ENCODE results near the gene TMEM120A.

TMEM120A gene

GRCh38 chr7:76002139-76002538 lies 7.7 kb upstream of the TMEM120A start:
- TF ChIP-seq SIN3A (IDR thresholded peaks at IDR 0.05; ENCODE audit: borderline replicate concordance, insufficient read depth, low read length), result no peak
- TF ChIP-seq POLR2AphosphoS5 (IDR thresholded peaks at IDR 0.05; ENCODE audit: low read depth, low read length), result no peak
- TF ChIP-seq TAF1 (IDR thresholded peaks at IDR 0.05; ENCODE audit: borderline replicate concordance, insufficient read depth, low read length), result no peak
- TF ChIP-seq REST (IDR thresholded peaks at IDR 0.05; ENCODE audit: insufficient read depth in 1 of 2, low read depth in 2 of 2, low read length in 2 of 2), result no peak
- no peak for TF ChIP-seq FOXP2 (optimal IDR thresholded peaks at IDR 0.05; ENCODE audit: borderline replicate concordance, extremely low read depth, extremely low read length, insufficient read depth)

- no peak for TF ChIP-seq POLR2AphosphoS5 (IDR thresholded peaks at IDR 0.05; ENCODE audit: low read depth, low read length)
- TF ChIP-seq FOXP2 (optimal IDR thresholded peaks at IDR 0.05; ENCODE audit: borderline replicate concordance, extremely low read depth, extremely low read length, insufficient read depth), result no peak
- no peak for TF ChIP-seq REST (IDR thresholded peaks at IDR 0.05; ENCODE audit: insufficient read depth in 1 of 2, low read depth in 2 of 2, low read length in 2 of 2)
- no peak for TF ChIP-seq SIN3A (IDR thresholded peaks at IDR 0.05; ENCODE audit: borderline replicate concordance, insufficient read depth, low read length)
Measured at GRCh38 chr7:76000566-76000965, 6.2 kb upstream of the TMEM120A start.

- TF ChIP-seq SIN3A (IDR thresholded peaks at IDR 0.05; ENCODE audit: borderline replicate concordance, insufficient read depth, low read length), result no peak
- no peak for TF ChIP-seq FOXP2 (optimal IDR thresholded peaks at IDR 0.05; ENCODE audit: borderline replicate concordance, extremely low read depth, extremely low read length, insufficient read depth)
- TF ChIP-seq TAF1 (IDR thresholded peaks at IDR 0.05; ENCODE audit: borderline replicate concordance, insufficient read depth, low read length), result no peak
- no peak for TF ChIP-seq POLR2AphosphoS5 (IDR thresholded peaks at IDR 0.05; ENCODE audit: low read depth, low read length)
- TF ChIP-seq REST (IDR thresholded peaks at IDR 0.05; ENCODE audit: insufficient read depth in 1 of 2, low read depth in 2 of 2, low read length in 2 of 2), result no peak
Measured at GRCh38 chr7:75998038-75998437, 3.6 kb upstream of the TMEM120A start.

- TF ChIP-seq POLR2AphosphoS5 (IDR thresholded peaks at IDR 0.05; ENCODE audit: low read depth, low read length) (no peak), FOXP2 (optimal IDR thresholded peaks at IDR 0.05; ENCODE audit: borderline replicate concordance, extremely low read depth, extremely low read length, insufficient read depth) (no peak), REST (IDR thresholded peaks at IDR 0.05; ENCODE audit: insufficient read depth in 1 of 2, low read depth in 2 of 2, low read length in 2 of 2) (no peak), TAF1 (IDR thresholded peaks at IDR 0.05; ENCODE audit: borderline replicate concordance, insufficient read depth, low read length) (no peak)
Measured at GRCh38 chr7:75996476-75996875, 2.1 kb upstream of the TMEM120A start.

GRCh38 chr7:75995996-75996395 lies 1.6 kb upstream of the TMEM120A start:
- TF ChIP-seq POLR2AphosphoS5 (IDR thresholded peaks at IDR 0.05; ENCODE audit: low read depth, low read length) (no peak), SIN3A (IDR thresholded peaks at IDR 0.05; ENCODE audit: borderline replicate concordance, insufficient read depth, low read length) (no peak), TAF1 (IDR thresholded peaks at IDR 0.05; ENCODE audit: borderline replicate concordance, insufficient read depth, low read length) (no peak), REST (IDR thresholded peaks at IDR 0.05; ENCODE audit: insufficient read depth in 1 of 2, low read depth in 2 of 2, low read length in 2 of 2) (no peak), FOXP2 (optimal IDR thresholded peaks at IDR 0.05; ENCODE audit: borderline replicate concordance, extremely low read depth, extremely low read length, insufficient read depth) (no peak)
